MV-4-11 (cell line): ENCODE data around the gene BRPF1.
A peak's percentile ranks its signal among the peaks of the same experiment; 100 is the strongest.

Source experiments
- DNase-seq: peaks from one replicate; lab custom pipeline; 2025; lab: John Stamatoyannopoulos, UW

BRPF1 gene

GRCh38 chr3:9701711-9702110, 29.8 kb upstream of the BRPF1 start:
- no peak for DNase-seq

- no peak for DNase-seq
Observed at GRCh38 chr3:9703240-9703639, 28.3 kb upstream of the BRPF1 start.

DNA sequence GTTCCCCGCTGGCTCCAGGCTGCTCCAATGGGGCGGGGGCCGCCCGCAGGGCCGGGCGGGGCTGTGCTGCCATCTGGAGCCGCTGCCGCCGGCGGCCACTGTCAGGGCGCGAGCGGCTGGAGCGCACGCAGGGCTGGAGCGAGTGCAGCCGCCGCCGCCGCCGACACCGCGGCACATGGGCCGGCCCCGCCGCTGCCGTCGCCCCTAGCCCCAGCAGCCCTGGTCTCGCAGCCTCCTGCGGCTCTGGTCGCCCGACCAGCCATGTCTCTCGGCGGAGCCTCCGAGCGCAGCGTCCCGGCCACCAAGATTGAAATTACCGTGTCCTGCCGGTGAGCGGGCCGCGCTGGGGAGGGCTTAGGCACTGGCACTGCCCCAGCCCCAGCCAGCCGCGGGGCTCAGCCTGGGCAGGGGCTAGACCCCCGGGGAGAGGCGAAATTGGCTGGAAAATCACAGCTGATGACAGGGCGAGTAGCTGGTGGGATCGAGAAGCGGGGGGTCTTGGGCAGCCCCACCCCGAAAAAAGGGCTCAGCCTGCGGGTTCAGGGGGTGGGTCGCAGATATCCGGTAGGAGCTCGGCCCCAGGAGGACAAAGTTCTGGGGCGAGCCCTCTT, 27.7 kb upstream of the BRPF1 start, which contains the start of gene CPNE9:
CPNE9 (plus strand) TSS at position 98 of the 611 bp plus-strand sequence; CDS start at position 262, 164 bp downstream.
- DNase-seq: no peak

DNA sequence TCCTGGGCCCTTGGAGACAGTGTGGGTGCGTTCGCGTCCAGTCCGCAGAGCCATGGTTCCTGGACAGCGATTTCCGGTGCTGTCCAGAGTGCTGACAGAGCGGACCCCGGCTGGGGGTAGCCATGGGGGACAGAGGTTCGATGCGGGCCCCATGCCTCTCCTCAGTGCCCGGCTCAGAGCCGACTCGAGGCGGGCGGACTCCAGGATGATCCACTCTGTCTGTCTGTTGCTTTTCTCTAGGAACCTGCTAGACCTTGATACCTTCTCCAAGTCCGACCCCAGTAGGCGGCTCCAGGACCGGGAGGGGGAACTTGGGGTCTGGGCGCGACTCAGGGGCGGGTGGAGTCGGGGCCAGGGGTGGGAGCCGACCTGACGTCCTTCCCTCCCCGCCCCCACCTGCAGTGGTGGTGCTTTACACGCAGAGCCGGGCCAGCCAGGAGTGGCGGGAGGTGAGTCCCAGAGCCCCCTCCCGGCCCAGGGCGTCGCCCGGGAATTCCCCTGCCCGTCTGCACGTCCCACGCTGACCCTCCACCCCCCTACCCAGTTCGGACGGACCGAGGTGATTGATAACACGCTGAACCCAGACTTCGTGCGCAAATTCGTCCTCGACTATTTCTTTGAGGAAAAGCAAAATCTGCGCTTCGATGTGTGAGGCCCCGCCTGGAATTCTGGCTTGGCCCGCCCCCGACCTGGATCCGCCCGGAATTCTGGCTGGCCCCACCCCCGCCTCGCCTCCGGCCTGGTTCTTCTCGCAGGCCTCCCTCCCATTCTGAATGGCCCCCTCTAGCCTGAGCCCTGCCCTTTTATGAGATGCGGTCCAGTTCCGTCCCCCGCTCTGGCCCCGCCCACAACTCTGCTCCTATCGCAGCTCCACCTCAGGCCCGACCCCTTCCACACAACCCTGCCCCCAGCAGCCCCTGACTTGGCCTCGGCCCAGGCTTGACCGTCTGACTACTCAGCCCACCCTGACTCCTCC, 26.9 kb upstream of the BRPF1 start:
- DNase-seq: no peak

DNA sequence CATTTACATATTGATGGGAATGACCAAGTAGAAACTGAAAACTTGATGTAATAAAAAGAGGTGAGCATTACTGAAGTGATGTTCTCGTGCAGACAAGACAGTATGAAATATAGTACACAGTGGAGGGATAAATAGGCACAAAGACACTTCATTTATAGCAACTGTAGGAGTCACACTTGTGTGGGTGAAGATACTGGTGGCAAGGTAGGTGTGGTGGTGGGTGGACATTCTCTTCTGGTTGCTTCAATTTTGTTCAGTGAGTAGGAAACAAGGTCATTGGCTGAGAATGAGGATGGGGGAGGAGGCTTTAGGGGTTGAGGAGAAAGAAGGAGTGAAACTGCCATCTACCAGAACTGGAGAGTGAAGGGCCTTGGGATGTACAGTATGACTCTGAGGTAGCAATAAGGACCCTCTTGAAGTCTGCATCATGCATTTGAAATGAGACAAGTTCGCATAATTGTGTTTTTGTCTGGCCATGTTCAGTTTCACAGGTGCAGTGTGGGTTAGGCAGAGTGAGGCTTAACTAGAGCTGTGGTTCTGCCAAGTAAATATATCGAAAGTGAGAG, 21.3 kb upstream of the BRPF1 start:
- DNase-seq: no peak

DNA sequence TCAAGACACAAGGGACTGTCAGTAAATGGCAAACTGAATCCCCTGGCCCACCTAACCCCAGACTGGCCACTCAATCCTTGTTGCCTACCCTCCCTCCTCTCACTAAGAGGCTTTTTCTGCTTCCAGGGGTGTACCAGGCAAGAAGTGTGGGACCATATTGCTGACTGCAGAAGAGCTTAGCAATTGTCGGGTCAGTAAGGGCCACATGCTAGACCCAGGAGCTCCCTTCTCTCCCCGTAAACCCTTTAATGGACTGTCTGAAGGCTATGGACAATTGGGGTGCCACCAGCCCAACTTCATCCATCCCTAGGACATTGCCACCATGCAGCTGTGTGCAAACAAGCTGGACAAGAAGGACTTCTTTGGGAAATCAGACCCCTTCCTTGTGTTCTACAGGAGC, 19.1 kb upstream of the BRPF1 start:
- DNase-seq: no peak

GRCh38 chr3:9713142-9713541, 18.4 kb upstream of the BRPF1 start:
- DNase-seq: no peak

DNA sequence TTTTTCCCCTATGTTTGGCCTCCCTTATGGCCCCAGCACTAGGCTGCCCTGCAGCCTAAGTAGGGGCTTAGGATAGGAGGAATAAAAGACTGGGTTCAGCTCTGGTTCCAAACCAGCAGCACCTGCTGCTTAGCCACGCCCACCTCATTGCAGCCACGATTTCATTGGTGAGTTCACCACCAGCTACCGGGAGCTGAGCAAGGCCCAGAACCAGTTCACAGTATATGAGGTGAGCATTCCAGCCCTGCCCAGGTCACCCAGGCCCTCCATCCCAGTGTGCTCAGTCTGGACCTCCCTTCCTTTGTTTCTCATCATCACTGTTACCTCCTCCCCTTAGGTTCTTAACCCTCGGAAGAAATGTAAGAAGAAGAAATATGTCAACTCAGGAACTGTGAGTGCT, 16.4 kb upstream of the BRPF1 start:
- no peak for DNase-seq

- peak; percentile 96 for DNase-seq
Observed at GRCh38 chr3:9715764-9716437, 15.6 kb upstream of the BRPF1 start.

GRCh38 chr3:9716801-9717555, 14.6 kb upstream of the BRPF1 start:
- no peak for DNase-seq

DNA sequence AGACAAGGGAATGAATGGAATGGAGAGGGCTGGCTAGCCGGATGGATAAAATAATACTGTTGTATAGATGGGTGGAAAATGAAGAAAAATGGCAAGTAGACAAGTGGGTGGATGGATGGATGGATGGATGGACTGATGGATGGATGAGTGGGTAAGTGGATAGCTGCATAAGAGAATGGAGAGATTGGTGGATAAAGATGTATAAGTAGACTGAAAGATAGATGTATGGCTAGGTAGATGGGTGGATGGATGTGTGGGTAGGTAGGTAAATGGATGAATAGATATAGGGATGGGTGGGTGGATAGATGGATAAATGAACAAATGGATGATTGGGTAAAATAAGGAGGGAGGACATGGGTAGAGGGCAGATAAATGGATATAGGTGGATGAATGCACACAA, 14.0 kb upstream of the BRPF1 start:
- DNase-seq: no peak

DNA sequence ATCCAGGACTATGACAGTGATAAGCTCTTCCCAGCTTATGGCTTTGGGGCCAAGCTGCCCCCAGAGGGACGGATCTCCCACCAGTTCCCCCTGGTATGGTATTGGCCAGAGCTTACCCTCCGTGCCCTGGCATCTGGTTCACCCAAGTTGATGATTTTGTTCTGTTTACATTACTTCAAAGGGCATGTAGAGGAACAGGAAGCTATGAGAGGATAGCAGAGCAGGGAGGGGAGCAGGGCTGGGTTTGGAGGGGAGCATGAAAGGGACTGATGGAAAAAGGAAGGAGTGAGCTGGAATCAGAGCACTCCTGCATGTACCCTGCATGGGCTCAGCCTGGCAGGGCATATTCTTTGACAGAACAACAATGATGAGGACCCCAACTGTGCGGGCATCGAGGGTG, 13.4 kb upstream of the BRPF1 start:
- no peak for DNase-seq

GRCh38 chr3:9721015-9721699, 10.4 kb upstream of the BRPF1 start:
- no peak for DNase-seq

GRCh38 chr3:9721700-9722060, 9.9 kb upstream of the BRPF1 start:
- peak; percentile 69 for DNase-seq

- no peak for DNase-seq
Observed at GRCh38 chr3:9725775-9726515, 5.6 kb upstream of the BRPF1 start.

- DNase-seq: peak; percentile 31
Observed at GRCh38 chr3:9727041-9727595, 4.4 kb upstream of the BRPF1 start.

- peak; percentile 13 for DNase-seq
Observed at GRCh38 chr3:9727743-9728142, 3.8 kb upstream of the BRPF1 start.

GRCh38 chr3:9729419-9729818, 2.1 kb upstream of the BRPF1 start:
- no peak for DNase-seq

DNA sequence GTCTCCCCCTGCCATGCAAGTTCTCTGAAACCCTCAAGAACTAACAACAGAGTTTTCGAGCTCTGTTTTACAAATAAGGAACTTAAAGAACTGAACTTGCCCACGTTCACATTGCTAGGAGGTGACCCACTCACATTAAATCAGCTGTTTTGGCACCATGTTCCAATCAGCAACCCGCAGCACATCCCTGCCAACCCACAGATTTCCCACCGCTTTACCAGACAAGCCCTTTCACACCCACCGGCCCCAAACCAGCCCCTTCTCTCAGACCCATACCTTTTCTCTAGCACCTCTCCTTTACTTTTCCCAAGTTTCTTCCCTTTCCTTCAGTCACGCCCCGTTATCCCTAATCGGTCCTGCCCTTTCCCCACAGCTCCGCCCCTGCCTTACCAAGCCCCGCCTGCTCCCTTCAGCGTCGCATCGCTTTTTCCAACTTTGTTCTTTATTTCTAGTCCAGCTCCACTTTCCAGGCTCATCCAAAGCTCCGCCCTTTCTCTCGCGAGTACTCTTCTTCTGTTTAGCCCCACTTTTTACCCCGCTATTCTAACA, 804 bp upstream of the BRPF1 start:
- peak; percentile 45 for DNase-seq
